Activated CD4-positive, alpha-beta T cell treated with anti-CD3 and anti-CD28 coated beads, Interleukin-2, amount 50 U/mL, for 24 hours (primary cell): ENCODE measurements around the gene DNM1L.

Source experiments
- DNase-seq, 2 donors: peaks; one replicate each; pipeline ENCODE4 v3.0.0-alpha.2; 2020; ENCODE audit warnings: low read depth in 1 of 2, low spot score in 1 of 2

DNM1L gene

DNA sequence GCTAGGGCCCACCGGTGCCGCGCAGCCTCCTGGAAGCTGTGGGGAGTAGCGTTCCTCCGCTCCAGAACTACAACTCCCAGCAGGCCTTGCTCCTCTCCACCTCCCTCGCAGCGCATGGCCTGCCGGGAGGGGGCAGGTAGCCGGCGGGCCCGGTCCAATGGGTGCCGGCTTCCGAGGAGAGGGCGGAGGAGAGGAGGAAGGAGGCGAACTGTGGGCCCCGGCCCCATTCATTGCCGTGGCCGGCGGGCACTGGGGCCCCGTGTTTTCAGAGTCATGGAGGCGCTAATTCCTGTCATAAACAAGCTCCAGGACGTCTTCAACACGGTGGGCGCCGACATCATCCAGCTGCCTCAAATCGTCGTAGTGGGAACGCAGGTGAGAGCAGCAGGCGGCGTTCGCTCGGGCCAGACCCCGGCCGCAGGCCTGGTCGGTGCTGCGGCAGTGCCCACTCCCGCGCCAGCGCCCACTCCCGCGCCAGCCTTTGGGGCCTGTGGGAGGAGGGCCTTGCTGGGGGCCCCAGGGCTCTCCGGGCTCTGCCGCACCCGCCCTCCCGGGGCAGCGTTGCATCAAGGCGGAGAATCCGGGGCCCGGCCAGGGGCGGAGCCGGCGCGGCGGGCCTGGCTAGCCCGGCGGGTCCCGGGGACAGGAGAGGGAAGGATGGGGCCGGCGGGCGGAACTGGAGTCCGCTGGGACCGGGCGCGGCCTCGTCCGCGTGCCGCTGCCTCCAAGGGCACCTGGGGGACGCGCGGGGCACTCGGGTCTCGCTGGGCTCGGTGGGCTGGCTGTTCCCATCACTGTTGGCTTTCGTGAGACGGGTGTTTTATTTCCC, at the start of gene DNM1L:
Gene DNM1L, plus strand, starts transcription at position 211 of the 829 bp plus-strand sequence. Its CDS starts 63 bp downstream, at position 274.
- DNase-seq: peak; percentile 74 to 89

DNA sequence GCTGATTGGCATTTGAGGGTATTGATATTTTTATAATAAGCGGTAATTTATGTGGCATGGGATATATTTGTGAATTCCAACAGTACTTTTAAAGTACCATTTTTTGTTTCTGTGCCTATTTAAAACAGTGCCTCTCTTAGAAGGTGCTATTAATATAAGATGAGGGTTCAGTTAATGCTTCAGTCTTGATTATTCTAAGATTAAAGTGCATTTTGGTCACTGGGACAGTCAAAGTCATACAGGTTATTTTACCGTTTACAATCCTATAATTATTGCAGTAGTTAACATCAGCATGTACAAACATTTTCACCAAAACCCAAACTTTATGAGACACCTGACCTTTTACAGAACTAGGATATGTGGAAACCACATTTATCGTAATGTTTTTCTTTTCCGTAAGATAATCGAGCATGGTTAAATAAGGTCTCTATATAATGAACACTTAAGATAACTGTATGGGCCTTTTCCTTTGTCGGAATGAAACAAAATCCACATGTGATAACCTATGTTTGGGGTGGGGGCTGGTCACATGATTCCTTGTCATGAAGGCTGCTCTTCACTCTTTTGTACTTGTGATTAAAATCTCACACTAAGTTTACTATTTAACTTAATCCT, 37.7 kb upstream of the DNM1L start:
- DNase-seq: no peak

DNA sequence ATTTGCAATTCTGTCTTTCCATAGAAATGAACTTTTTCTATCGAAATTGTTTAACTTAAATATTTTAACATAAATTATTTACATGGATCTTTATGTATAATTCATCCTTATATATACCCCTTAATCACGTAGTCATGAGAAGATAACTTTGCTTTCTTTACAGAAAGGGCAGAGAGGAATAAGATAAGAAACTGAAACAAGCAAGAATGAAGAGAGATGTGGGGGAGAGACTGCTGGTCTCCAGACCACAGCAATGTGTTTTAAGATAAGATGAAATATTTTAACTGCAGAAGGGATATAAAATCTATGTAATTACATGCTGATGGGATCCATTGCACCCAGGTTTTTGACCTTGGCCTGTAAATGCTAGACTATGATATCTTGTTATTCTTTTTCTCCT, 34.7 kb upstream of the DNM1L start:
- no peak for DNase-seq

DNA sequence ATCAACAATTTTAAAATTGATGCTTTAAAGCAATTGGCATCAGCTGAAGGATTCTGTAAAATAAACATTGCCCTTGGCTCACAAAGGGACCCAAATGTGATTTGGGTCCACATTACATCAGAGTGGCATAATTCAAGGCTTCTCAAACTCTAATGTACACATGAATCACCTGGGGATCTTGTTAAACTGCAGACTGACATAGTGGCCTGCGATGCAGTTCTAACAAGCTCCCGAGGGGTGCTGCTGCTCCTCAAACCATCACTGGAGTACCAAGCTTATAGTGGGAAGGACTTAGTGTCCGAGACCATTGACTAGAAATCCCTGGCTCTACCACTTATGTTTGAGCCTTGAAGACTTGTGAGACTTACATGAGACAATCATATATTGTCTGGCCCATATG, 31.8 kb upstream of the DNM1L start:
- no peak for DNase-seq

DNA sequence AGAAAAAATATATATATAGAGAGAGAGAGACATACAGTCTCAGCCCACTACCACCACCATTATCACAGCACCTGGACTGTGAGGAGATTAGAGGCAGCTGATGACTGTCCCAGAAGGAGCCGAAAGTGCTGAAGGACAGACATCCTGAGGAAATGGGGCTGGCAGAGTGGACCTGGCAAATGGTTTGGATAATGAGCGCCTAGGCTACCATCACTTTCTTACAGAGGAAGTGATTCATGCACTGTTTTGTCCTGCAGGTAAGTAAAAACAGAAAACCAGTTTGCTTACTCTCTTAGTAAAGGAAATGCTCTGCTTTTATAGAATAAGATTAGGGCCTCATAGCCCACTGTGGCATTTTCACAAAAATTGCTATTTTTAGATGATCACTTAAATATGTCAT, 28.6 kb upstream of the DNM1L start:
- DNase-seq: no peak

DNA sequence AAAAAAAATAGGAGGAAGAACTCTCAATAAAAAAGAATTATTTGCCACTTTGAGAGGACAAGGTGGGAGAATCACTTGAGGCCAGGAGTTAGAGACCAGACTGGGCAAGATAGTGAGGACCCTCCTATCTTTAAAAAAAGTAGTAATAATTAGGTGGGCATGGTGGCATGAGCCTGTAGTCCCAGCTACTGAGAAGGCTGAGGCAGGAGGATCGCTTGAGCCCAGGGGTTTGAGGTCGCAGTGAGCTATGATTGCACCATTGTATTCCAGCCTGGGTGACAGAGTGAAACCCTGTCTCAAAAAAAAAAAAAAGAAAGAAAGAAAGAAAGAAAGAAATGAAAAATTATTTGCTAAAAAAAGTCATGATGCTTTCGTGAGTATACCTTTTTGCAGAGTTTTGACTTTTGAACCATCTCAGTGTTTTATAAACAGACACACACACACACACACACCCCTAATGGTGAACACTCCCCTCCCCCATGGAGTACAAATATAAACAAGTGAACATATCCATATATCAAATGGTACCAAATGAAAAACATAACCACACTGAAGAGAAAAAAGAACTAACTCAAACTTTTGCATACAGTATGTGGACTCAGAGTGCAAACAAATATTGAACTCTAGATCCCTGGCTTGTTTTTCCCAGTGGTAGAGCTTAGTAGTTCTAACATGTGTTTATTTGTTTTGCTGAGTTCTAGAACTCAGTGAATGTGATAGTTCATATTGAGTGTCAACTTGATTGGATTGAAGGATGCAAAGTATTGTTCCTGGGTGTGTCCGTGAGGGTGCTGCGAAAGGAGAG, 27.7 kb upstream of the DNM1L start:
- DNase-seq: no peak

DNA sequence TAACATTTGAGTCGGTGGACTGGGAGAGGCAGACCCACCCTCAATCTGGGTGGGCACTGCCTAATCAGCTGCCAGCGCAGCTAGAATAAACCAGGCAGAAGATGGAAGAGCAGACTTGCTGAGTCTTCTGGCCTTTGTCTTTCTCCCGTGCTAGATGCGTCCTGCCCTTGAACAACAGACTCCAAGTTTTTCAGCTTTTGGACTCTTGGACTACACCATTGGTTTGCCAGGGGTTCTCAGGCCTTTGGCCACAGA, 27.2 kb upstream of the DNM1L start:
- DNase-seq: no peak

DNA sequence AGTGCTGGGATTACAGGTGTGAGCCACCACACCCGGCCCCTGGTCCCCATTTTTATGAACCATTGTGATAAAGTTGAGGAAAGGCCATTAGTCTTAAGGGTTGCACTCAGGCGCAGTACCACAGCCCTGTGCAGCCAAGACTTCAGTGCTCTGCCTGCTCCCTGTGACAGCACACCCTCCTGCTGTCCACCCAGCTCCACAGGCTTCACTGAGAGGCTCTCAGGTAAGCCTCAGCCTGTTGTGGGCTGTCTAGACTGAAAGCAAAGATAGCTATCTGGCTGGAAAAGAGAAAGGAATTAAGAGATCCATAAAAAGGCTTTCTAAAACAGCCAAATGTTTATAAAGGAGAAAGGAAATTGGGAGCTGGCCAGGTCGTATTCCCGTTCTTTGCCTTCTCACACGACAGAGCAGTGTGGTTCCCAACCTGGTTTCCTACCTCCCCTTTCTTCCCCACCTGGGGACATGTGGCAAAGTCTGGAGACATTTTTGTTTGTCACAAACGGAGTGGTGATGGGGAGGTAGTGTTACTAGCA, 19.1 kb upstream of the DNM1L start:
- no peak for DNase-seq

DNA sequence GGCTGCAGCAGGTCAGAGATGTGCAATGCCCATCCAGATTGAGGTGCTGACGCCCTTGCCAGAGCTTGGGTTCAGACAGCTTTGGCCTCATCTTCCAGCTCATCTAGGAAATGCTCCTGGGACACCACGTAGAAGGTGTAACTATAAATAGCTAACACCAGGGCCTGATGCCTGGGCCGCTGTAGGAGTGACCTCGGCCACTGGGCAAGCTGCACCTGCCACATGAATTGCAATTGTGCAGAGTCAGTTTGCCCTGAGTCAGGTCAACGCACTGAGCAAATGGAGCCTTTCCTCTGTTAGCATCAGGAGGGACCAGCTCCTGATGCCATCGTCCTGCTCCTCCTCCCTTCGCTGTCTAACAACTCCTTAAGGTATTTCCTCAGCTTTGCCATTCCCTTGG, 17.4 kb upstream of the DNM1L start:
- no peak for DNase-seq

DNA sequence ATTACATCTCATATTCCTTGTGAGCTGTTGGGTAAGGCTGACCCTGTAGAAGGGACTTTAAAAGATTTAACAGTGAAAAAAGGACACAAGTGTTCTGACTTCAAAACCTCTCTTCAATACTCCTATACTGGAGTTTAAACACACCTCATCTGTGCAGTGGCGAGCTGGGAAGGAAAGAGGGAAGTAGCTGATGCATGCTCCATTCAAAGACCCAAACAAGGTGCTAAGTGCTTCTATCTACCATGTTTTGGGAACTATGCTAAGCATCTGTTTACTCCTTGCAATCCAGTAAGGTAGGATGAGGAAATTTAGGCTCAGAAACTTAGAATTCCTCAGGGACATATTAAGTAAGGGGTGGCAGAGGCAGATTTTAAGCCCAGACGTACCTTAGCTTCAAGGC, 16.4 kb upstream of the DNM1L start:
- no peak for DNase-seq

DNA sequence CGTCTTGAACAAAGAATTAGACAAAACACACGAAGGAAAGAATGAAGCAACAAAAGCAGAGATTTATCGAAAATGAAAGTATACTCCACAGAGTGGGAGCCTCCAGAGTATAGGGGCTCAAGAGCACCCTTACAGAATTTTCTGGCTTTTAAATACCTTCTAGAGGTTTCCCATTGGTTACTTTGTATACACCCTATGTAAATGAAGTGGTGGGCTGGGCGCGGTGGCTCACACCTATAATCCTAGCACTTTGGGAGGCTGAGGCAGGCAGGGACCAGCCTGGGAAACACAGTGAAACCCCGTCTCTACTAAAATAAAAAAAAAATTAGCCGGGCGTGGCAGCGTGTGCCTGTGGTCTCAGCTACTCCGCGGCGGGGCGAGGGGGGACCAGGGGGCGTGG, 13.1 kb upstream of the DNM1L start:
- no peak for DNase-seq

DNA sequence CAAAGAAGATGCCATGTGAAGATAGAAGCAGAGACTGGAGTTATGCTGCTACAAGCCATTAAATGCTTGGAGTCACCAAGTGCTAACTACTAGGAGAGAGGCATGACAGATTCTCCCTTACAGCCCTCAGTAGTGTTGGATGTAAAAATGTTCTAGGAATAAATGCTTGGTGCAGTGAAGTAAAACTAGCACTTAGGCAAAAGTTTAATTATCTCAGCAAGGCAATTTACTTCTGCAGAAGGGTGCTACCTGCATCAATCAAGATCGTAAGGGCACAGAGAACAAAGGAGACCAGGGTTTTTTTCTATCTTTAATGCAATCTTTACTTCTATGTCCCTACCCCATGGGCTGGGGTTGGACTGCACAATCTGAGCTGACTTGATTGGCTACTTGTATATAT, 9.5 kb upstream of the DNM1L start:
- DNase-seq: no peak

DNA sequence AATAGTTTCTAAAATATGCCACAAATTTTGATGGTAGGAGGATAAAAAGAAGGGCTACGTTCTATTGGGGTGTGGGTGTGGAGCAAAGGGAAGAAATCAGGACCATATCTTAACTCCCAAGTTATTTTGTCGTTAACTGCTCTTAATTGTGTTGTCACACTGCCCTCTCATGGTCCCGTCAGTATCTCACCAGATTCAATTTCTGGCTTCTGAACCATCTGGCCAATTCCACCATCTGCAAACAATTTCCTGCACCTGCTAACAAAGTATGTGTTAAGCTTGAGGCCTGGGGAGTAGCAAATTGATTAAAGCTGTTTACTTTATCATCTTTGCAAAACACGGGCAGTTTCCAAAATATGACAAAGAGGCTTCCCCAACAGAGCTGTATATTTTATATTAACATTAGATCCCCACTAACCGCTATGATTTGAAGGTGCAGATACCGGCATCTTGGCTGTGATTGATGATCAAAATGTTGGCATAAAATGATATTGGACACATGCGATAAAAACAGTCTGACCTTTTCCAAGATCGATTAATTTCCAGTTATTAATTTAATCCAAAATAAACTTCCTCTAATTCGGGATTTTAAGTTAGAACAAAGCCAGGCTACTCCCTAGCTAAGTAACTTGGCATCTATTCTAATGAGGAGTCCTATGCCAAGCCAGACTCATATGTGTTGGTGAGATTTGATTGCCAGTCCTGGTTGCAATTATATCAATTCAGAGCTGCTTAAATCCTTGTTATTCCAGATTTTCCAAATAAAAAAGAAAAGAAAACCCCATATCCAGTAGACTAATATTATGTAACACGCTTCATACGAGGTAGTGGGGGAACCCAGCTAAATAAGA, 6.9 kb upstream of the DNM1L start:
- DNase-seq: no peak

DNA sequence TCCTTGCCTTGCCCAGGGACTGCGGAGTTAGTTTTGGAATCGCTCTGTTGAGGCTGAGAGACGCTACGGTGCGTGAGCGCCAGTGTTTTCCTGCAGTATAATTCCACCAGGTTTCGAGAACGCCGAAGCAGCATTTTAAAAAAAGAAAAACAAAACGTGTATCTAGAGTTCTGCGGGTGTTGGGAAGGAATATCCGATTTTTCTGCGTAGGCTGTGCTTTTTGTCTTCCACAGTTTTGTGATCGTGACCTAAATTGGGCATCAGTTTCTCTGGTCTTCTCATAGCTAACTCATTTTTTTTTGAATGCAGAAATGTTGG, 778 bp downstream of the DNM1L start:
- no peak for DNase-seq

DNA sequence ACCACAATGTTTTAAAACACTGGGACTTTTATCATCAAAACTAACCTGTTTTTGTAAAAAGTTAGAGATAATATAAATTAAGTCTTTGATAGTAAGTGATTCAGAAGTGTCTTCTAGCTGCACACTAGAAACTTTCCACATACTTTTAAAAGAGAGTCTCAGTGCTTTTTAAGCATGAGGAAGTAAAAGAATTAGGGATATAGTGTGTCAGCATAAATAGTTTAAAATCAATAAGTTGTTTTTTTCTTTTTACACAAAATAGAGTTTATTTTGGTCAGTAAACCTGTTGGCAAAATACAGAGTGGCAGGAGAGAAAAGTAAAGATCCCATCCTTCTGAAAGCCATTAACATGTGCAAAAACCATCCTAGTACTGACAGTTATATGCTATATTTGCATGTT, 1.7 kb downstream of the DNM1L start:
- DNase-seq: no peak

DNA sequence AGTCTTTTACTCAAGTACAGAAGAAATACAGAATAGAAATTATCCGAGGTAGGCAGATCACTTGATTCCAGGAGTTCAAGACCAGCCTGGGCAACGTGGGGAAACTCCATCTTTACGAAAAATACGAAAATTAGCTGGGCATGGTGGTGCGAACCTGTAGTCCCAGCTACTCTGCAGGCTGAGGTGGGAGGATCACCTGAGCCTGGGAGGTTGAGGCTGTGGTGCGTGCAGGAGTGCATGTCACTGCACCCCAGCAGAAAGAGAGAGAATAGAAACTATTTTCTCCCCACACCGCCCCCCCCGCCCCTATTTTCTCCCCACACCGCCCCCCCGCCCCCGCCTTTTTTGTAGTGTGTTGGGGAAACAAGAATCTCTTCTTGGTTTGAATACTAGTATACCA, 2.2 kb downstream of the DNM1L start:
- no peak for DNase-seq

DNA sequence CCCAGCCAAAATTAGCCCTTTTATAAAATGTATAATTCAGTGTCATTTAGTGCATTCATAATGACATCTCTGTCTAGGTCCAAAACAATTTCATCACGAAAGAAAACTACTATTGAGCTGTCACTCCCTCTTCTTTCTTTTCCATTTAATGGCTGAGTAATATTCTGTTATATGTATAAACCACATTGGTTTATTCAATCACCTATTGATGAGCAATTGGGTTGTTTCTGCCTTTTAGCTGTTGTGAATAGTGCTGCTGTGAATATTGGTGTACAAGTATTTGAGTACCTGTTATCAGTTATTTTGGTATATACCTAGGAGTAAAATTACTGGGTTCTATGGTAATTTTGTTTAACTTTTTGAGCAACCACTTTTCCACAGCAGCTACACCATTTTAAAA, 7.2 kb downstream of the DNM1L start:
- no peak for DNase-seq

DNA sequence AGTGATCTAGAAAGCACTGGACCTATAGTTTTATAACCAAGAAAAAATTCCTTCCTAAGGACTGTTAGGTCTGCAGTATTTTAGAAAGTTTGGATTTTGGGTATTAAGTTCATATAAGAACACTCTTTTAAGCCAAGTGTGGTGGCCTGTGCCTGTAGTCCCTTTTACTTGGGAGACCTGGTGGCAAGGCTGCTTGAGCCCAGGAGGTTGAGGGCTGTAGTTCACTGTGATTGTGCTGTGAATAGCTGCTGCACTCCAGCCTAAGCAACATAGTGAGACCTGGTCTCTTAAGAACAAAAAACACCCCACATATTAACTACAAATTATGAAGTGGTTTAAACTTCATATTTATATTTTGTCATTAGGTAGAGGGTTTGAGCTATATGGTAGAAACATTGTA, 9.7 kb downstream of the DNM1L start:
- no peak for DNase-seq

DNA sequence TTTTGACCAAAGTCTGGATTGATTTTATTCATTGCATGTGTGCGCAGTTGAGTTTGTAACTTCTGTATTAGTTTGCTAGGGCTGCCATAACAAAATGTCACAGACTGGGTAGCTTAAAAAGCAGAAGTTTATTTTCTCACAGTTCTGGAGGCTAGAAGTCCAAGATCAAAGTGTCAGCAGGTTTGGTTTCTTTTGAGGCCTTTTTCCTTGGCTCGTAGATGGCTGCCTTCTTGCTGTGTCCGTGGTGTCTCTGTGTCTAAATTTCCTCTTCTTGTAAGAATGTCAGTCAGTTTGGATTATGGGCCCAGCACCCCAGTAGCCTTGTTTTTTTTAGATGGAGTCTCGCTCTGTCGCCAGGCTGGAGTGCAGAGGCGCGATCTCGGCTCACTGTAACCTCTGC, 11.8 kb downstream of the DNM1L start:
- no peak for DNase-seq

DNA sequence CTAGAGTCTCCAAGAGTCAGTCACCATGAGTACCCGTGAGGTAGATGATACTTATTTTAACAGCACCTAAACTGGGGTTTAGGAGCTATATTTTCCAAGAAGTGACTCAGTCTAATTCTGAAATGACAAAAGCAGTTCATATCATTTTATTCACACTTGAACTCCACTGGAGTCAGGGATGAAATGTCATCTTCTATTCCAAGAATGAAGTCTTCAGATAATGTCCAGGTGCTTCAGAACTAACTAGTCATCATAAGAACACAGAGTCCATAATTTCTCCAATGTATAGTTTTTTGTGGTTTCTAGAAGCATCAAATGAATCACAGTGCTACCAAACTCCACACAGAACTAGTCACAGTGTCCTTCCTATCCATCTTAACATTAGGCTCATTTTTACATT, 13.3 kb downstream of the DNM1L start:
- no peak for DNase-seq

DNA sequence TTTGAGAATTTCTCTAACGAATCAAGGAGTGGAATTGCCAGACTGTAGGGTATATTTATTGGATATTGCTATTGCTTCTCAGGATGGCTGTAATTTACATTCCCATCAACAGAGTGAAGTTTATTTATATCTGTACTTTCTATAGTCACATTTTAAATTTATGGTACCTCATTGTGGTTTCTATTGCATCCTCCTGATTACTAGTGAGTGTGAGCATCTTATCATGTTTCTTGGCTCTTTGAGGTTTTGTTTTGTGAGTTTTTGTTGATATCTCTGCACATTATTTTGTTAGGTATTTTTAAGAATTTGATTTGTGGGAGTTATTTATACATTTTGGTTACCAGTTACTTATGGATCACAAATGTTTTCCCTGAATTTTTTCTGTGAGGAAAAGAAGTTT, 13.9 kb downstream of the DNM1L start:
- no peak for DNase-seq
